Loucy (cell line): ENCODE measurements around the gene TARBP1.

ENCODE experiments used
- CTCF ChIP-seq: fragments of 200-600 bp; sonication (generic); conservative IDR thresholded peaks from 2 replicates; pipeline ENCODE4 v1.5.1; 2014; ENCODE audit warnings: mild to moderate bottlenecking, antibody characterized with exemption, low read length
- EZH2phosphoT487 ChIP-seq: fragments of 200-600 bp; IDR thresholded peaks from 2 replicates; pipeline ENCODE4 v1.6.1; 2018; ENCODE audit warnings: antibody characterized with exemption, mild to moderate bottlenecking, moderate library complexity, borderline replicate concordance

- TF ChIP-seq CTCF (no peak), EZH2phosphoT487 (no peak)
Observed at GRCh38 chr1:234479866-234480265, 887 bp upstream of the TARBP1 start.
